Stimulated activated naive B cell treated with anti-CD40 and anti-IgM and Interleukin-4, amounts not matched to agents 10 μg/mL and 1 μg/mL and 100 μg/mL, for 72 hours (primary cell): ENCODE data around the gene GIMAP6.
"Not testable (repeated sequence)": the region's sequence is repeated elsewhere in the genome, so short reads cannot be mapped to it uniquely, and the experiment has no call there.

Experiments used
- ATAC-seq, 2 donors: fragments of 150-1000 bp; cut with Tn5 transposase; replicated peaks; 2 replicates each; pipeline ENCODE4 v1.10.0; 2021; ENCODE audit warnings: moderate library complexity in 1 of 2
- DNase-seq: peaks from one replicate; pipeline ENCODE4 v3.0.0; 2021
- H3K27ac Mint-ChIP-seq: one replicate; pipeline ENCODE4 v1.8.0; 2022; ENCODE audit warnings: mild to moderate bottlenecking, mixed read lengths
- H3K27me3 Mint-ChIP-seq, 2 donors: one replicate each; pipeline ENCODE4 v1.8.0; 2022; ENCODE audit warnings: mixed read lengths in 2 of 2
- H3K36me3 Mint-ChIP-seq, 2 donors: one replicate each; pipeline ENCODE4 v1.8.0; 2022; ENCODE audit warnings: mixed read lengths in 2 of 2, mild to moderate bottlenecking in 1 of 2
- H3K4me1 Mint-ChIP-seq, 2 donors: one replicate each; pipeline ENCODE4 v1.8.0; 2022; ENCODE audit warnings: mixed read lengths in 2 of 2, mild to moderate bottlenecking in 1 of 2
- H3K4me3 Mint-ChIP-seq, 2 donors: one replicate each; pipeline ENCODE4 v1.8.0; 2022; ENCODE audit warnings: mild to moderate bottlenecking in 2 of 2, mixed read lengths in 2 of 2, moderate library complexity in 1 of 2
- H3K9me3 Mint-ChIP-seq, 2 donors: one replicate each; pipeline ENCODE4 v1.8.0; 2022; ENCODE audit warnings: mixed read lengths in 2 of 2, mild to moderate bottlenecking in 1 of 2

GIMAP6 gene

GRCh38 chr7:150585199-150585598 is 47.0 kb downstream of the GIMAP6 start:
- Mint-ChIP-seq H3K27me3 (peaks cover 3 to 5% of the 10 kb centered on the region in 2 donors), H3K4me3 (no peak overlapping the region), H3K4me1 (peaks cover 7 to 14% of the 10 kb centered on the region in 2 donors), H3K9me3 (peaks cover 4 to 5% of the 10 kb centered on the region in 2 donors), H3K36me3 (no peaks in the 10 kb centered on the region), H3K27ac (no peak overlapping the region)
- no peak for ATAC-seq
- DNase-seq: no peak

- H3K9me3 Mint-ChIP-seq: peaks cover 0 to 9% of the 10 kb centered on the region in 2 donors
- ATAC-seq (no peak), DNase-seq (no peak)
- H3K27ac Mint-ChIP-seq: no peak overlapping the region
- peaks cover 0 to under 1% of the 10 kb centered on the region in 2 donors for H3K4me1 Mint-ChIP-seq
- H3K27me3 Mint-ChIP-seq: peaks cover 7 to 13% of the 10 kb centered on the region in 2 donors
- H3K36me3 Mint-ChIP-seq: no peaks in the 10 kb centered on the region
- no peak overlapping the region for H3K4me3 Mint-ChIP-seq
Observed at GRCh38 chr7:150580638-150581394, 51.4 kb downstream of the GIMAP6 start.

- not testable (repeated sequence) for ATAC-seq, H3K27ac Mint-ChIP-seq, H3K9me3 Mint-ChIP-seq, DNase-seq, H3K4me1 Mint-ChIP-seq, H3K4me3 Mint-ChIP-seq, H3K36me3 Mint-ChIP-seq
- H3K27me3 Mint-ChIP-seq: peaks cover 7 to 13% of the 10 kb centered on the region in 2 donors
Observed at GRCh38 chr7:150579979-150580637, 52.1 kb downstream of the GIMAP6 start.
